Neutrophil (primary cell): ENCODE results near the gene TIE1.

Experiments
- H3K27ac ChIP-seq: fragments of 200-600 bp; sonication (generic); 2 replicates; pipeline ENCODE4 v1.5.1; 2016; ENCODE audit warnings: mild to moderate bottlenecking, moderate library complexity
- H3K27me3 ChIP-seq: fragments of 200-600 bp; sonication (generic); 2 replicates; pipeline ENCODE4 v1.6.0; 2016; ENCODE audit warnings: mild to moderate bottlenecking
- H3K36me3 ChIP-seq: fragments of 200-600 bp; sonication (generic); 2 replicates; pipeline ENCODE4 v1.5.1; 2017
- H3K4me1 ChIP-seq, 2 experiments: fragments of 200-600 bp in 1 of 2; sonication (generic) in 1 of 2; 1 replicate in 1 of 2; 2 replicates in 1 of 2; pipeline versions ENCODE4 v1.5.1 to v1.6.1; 2013 to 2016; ENCODE audit warnings: low read depth in 1 of 2, low read length in 1 of 2, mild to moderate bottlenecking in 1 of 2, moderate library complexity in 1 of 2; ENCODE audit not compliant: control insufficient read depth in 1 of 2, insufficient read depth in 1 of 2
- H3K4me3 ChIP-seq, 2 experiments: fragments of 200-600 bp in 1 of 2; sonication (generic) in 1 of 2; 1 replicate in 1 of 2; 2 replicates in 1 of 2; pipeline ENCODE4 v1.5.1; 2013 to 2016; ENCODE audit warnings: low read depth in 1 of 2, low read length in 1 of 2, mild to moderate bottlenecking in 1 of 2, moderate library complexity in 1 of 2
- H3K9me3 ChIP-seq: fragments of 200-600 bp; sonication (generic); 2 replicates; pipeline ENCODE4 v1.5.1; 2016
- CTCF ChIP-seq: fragments of 200-600 bp; sonication (generic); IDR thresholded peaks from 2 replicates; pipeline ENCODE4 v1.5.1; 2016; ENCODE audit warnings: antibody characterized with exemption

Gene TIE1

GRCh38 chr1:43307458-43308158 lies 6.8 kb downstream of the TIE1 start:
- no peak for TF ChIP-seq CTCF
- H3K4me1 ChIP-seq = no peaks in the 10 kb centered on the region

GRCh38 chr1:43308635-43309404 lies 8.0 kb downstream of the TIE1 start:
- no peak overlapping the region for H3K4me3 ChIP-seq
- TF ChIP-seq CTCF = no peak
- no peaks in the 10 kb centered on the region for H3K9me3 ChIP-seq
- H3K27me3 ChIP-seq = no peaks in the 10 kb centered on the region
- H3K4me1 ChIP-seq = no peaks in the 10 kb centered on the region
- no peak overlapping the region for H3K27ac ChIP-seq
- no peaks in the 10 kb centered on the region for H3K36me3 ChIP-seq

More at GRCh38 chr1:43307458-43308158, 6.8 kb downstream of the TIE1 start:
- Histone ChIP-seq H3K9me3 (no peaks in the 10 kb centered on the region), H3K27me3 (no peaks in the 10 kb centered on the region), H3K4me3 (no peak overlapping the region), H3K36me3 (no peaks in the 10 kb centered on the region), H3K27ac (no peak overlapping the region)

- H3K4me1 ChIP-seq = no peaks in the 10 kb centered on the region
- TF ChIP-seq CTCF = no peak
- H3K4me3 ChIP-seq = no peak overlapping the region
- H3K27me3 ChIP-seq = no peaks in the 10 kb centered on the region
- no peak overlapping the region for H3K27ac ChIP-seq
- no peaks in the 10 kb centered on the region for H3K36me3 ChIP-seq
- H3K9me3 ChIP-seq = no peaks in the 10 kb centered on the region
These were observed 8.7 kb downstream of the TIE1 start for GRCh38 chr1:43309405-43310025.

- no peaks in the 10 kb centered on the region for H3K9me3 ChIP-seq
- no peaks in the 10 kb centered on the region for H3K4me1 ChIP-seq
- no peak for TF ChIP-seq CTCF
- no peak overlapping the region for H3K27ac ChIP-seq
- H3K4me3 ChIP-seq = no peak overlapping the region
- no peaks in the 10 kb centered on the region for H3K36me3 ChIP-seq
- no peaks in the 10 kb centered on the region for H3K27me3 ChIP-seq
These were observed 10.7 kb downstream of the TIE1 start for GRCh38 chr1:43311521-43311920.

GRCh38 chr1:43312212-43312623 lies 11.4 kb downstream of the TIE1 start:
- no peaks in the 10 kb centered on the region for H3K4me1 ChIP-seq
- no peaks in the 10 kb centered on the region for H3K36me3 ChIP-seq
- H3K9me3 ChIP-seq = no peaks in the 10 kb centered on the region
- H3K27me3 ChIP-seq = no peaks in the 10 kb centered on the region
- TF ChIP-seq CTCF = no peak
- no peak overlapping the region for H3K27ac ChIP-seq
- no peak overlapping the region for H3K4me3 ChIP-seq
